WTC11 (cell line): Measurements from ENCODE around the gene ELFN1.

Source experiments
- AFF4 ChIP-seq: sonication (generic); formaldehyde crosslinking; IDR thresholded peaks from 2 replicates; pipeline ENCODE4 v1.8.1; 2023; ENCODE audit warnings: mild to moderate bottlenecking, missing genetic modification reagents, borderline replicate concordance
- ESRRA ChIP-seq: sonication (generic); formaldehyde crosslinking; IDR thresholded peaks from 2 replicates; pipeline ENCODE4 v1.8.1; 2022; ENCODE audit warnings: mild to moderate bottlenecking, missing genetic modification reagents, borderline replicate concordance
- FOXJ3 ChIP-seq: sonication (generic); formaldehyde crosslinking; IDR thresholded peaks from 2 replicates; pipeline ENCODE4 v1.9.0; 2021; ENCODE audit warnings: missing genetic modification reagents, mild to moderate bottlenecking, borderline replicate concordance
- JUN ChIP-seq: sonication (generic); formaldehyde crosslinking; IDR thresholded peaks from 2 replicates; pipeline ENCODE4 v1.8.0; 2023; ENCODE audit warnings: mild to moderate bottlenecking, missing genetic modification reagents
- NFYB ChIP-seq: sonication (generic); formaldehyde crosslinking; conservative IDR thresholded peaks from 2 replicates; pipeline ENCODE4 v1.8.0; 2022; ENCODE audit warnings: low read depth, missing genetic modification reagents
- NR1H2 ChIP-seq: sonication (generic); formaldehyde crosslinking; IDR thresholded peaks from 2 replicates; pipeline ENCODE4 v1.9.0; 2021; ENCODE audit warnings: mild to moderate bottlenecking, moderate library complexity, missing genetic modification reagents
- NR3C1 ChIP-seq: sonication (generic); formaldehyde crosslinking; conservative IDR thresholded peaks from 2 replicates; pipeline ENCODE4 v1.8.1; 2023; ENCODE audit warnings: low read depth, mild to moderate bottlenecking, missing genetic modification reagents
- TEAD1 ChIP-seq: sonication (generic); formaldehyde crosslinking; IDR thresholded peaks from 2 replicates; pipeline ENCODE4 v1.8.0; 2022; ENCODE audit warnings: mild to moderate bottlenecking, missing genetic modification reagents
- TEAD4 ChIP-seq: sonication (generic); formaldehyde crosslinking; IDR thresholded peaks from 2 replicates; pipeline ENCODE4 v1.8.0; 2022; ENCODE audit warnings: mild to moderate bottlenecking, missing genetic modification reagents
- ZNF512 ChIP-seq: sonication (generic); formaldehyde crosslinking; IDR thresholded peaks from 2 replicates; pipeline ENCODE4 v1.8.1; 2022; ENCODE audit warnings: missing genetic modification reagents, borderline replicate concordance
- TF ChIP-seq, protein P1 (sequence below): fragments of 200-600 bp; IDR thresholded peaks from 2 replicates; pipeline ENCODE4 v1.8.0; 2022; ENCODE audit warnings: antibody characterized with exemption
- TF ChIP-seq, protein P2 (sequence below): fragments of 250-450 bp; sonication (Bioruptor Pico); IDR thresholded peaks from 2 replicates; pipeline ENCODE4 v1.9.0; 2021; ENCODE audit warnings: moderate library complexity, mild to moderate bottlenecking, inconsistent platforms, borderline replicate concordance
- TF ChIP-seq, protein P3 (sequence below): sonication (generic); formaldehyde crosslinking; IDR thresholded peaks from 2 replicates; pipeline ENCODE4 v1.8.1; 2023; ENCODE audit warnings: mild to moderate bottlenecking, missing genetic modification reagents, moderate library complexity
- TF ChIP-seq, protein P4 (sequence below): sonication (generic); formaldehyde crosslinking; IDR thresholded peaks from 2 replicates; pipeline ENCODE4 v1.8.1; 2022; ENCODE audit warnings: low read depth, mild to moderate bottlenecking, moderate library complexity, missing genetic modification reagents, borderline replicate concordance

GRCh38 chr7:1698201-1698600 is 28.1 kb downstream of the ELFN1 start:
- TF ChIP-seq, protein P1, sequence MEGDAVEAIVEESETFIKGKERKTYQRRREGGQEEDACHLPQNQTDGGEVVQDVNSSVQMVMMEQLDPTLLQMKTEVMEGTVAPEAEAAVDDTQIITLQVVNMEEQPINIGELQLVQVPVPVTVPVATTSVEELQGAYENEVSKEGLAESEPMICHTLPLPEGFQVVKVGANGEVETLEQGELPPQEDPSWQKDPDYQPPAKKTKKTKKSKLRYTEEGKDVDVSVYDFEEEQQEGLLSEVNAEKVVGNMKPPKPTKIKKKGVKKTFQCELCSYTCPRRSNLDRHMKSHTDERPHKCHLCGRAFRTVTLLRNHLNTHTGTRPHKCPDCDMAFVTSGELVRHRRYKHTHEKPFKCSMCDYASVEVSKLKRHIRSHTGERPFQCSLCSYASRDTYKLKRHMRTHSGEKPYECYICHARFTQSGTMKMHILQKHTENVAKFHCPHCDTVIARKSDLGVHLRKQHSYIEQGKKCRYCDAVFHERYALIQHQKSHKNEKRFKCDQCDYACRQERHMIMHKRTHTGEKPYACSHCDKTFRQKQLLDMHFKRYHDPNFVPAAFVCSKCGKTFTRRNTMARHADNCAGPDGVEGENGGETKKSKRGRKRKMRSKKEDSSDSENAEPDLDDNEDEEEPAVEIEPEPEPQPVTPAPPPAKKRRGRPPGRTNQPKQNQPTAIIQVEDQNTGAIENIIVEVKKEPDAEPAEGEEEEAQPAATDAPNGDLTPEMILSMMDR = no peak
- TF ChIP-seq TEAD4 (CRISPR knock-in tag) (no peak), TEAD1 (CRISPR knock-in tag) (no peak), ZNF512 (no peak), NR1H2 (CRISPR knock-in tag) (no peak), FOXJ3 (CRISPR knock-in tag) (no peak), JUN (CRISPR knock-in tag) (no peak), NR3C1 (CRISPR knock-in tag) (no peak), NFYB (CRISPR knock-in tag) (no peak), ESRRA (CRISPR knock-in tag) (no peak), AFF4 (CRISPR knock-in tag) (no peak)
- TF ChIP-seq, protein P2, sequence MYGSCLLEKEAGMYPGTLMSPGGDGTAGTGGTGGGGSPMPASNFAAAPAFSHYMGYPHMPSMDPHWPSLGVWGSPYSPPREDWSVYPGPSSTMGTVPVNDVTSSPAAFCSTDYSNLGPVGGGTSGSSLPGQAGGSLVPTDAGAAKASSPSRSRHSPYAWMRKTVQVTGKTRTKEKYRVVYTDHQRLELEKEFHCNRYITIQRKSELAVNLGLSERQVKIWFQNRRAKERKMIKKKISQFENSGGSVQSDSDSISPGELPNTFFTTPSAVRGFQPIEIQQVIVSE (CRISPR knock-in tag) = no peak
- TF ChIP-seq, protein P3, sequence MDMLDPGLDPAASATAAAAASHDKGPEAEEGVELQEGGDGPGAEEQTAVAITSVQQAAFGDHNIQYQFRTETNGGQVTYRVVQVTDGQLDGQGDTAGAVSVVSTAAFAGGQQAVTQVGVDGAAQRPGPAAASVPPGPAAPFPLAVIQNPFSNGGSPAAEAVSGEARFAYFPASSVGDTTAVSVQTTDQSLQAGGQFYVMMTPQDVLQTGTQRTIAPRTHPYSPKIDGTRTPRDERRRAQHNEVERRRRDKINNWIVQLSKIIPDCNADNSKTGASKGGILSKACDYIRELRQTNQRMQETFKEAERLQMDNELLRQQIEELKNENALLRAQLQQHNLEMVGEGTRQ (CRISPR knock-in tag) = no peak
- TF ChIP-seq, protein P4, sequence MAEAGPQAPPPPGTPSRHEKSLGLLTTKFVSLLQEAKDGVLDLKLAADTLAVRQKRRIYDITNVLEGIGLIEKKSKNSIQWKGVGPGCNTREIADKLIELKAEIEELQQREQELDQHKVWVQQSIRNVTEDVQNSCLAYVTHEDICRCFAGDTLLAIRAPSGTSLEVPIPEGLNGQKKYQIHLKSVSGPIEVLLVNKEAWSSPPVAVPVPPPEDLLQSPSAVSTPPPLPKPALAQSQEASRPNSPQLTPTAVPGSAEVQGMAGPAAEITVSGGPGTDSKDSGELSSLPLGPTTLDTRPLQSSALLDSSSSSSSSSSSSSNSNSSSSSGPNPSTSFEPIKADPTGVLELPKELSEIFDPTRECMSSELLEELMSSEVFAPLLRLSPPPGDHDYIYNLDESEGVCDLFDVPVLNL (CRISPR knock-in tag) = no peak
